ENCODE data around the gene PIGK.

PIGK gene

GRCh38 chr1:77120950-77121349 lies 98.3 kb downstream of the PIGK start:
- Mint-ChIP-seq H3K27ac (no peak overlapping the region), H3K4me1 (no peaks in the 10 kb centered on the region), H3K9me3 (no peaks in the 10 kb centered on the region), H3K4me3 (no peak overlapping the region), H3K36me3 (ENCODE audit: low read depth) (peaks cover 4% of the 10 kb centered on the region), H3K27me3 (ENCODE audit: low read depth, poor library complexity) (no peaks in the 10 kb centered on the region)
- no peak for TF ChIP-seq CTCF (IDR thresholded peaks at IDR 0.05)
- no peak for DNase-seq

GRCh38 chr1:77118712-77119111 lies 100.5 kb downstream of the PIGK start:
- no peak for TF ChIP-seq CTCF (IDR thresholded peaks at IDR 0.05)
- Mint-ChIP-seq H3K4me1 (no peaks in the 10 kb centered on the region), H3K9me3 (no peaks in the 10 kb centered on the region), H3K36me3 (ENCODE audit: low read depth) (peaks cover 4% of the 10 kb centered on the region), H3K4me3 (no peak overlapping the region), H3K27me3 (ENCODE audit: low read depth, poor library complexity) (no peaks in the 10 kb centered on the region), H3K27ac (no peak overlapping the region)
- no peak for DNase-seq

GRCh38 chr1:77104672-77105071 lies 114.6 kb downstream of the PIGK start:
- Mint-ChIP-seq H3K4me1 (no peaks in the 10 kb centered on the region), H3K27me3 (ENCODE audit: low read depth, poor library complexity) (no peaks in the 10 kb centered on the region), H3K36me3 (ENCODE audit: low read depth) (peaks cover 6% of the 10 kb centered on the region), H3K9me3 (peaks cover 8% of the 10 kb centered on the region), H3K4me3 (no peak overlapping the region), H3K27ac (peak overlapping the region; percentile 33)
- no peak for DNase-seq
- no peak for TF ChIP-seq CTCF (IDR thresholded peaks at IDR 0.05)

DNA sequence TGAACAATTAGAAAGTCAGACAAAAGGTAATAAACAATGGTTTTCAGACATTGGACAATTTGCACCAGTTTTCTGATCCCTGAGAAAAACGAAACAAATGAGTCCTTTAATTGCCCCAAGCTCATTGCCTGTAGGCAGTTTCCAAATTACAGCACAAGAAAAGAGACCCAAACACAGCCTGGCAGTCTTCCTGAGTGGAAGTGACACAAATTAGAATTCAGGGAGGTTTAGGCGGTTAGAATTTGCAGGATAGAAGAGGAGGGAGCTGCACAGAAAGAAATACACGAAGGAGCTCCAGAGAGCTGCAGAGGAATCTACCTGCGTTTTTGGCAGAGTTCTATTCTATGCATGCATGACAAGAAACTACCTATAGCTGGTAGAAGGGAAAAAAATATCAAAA lies 115.7 kb downstream of the PIGK start:
- Mint-ChIP-seq H3K27me3 (ENCODE audit: low read depth, poor library complexity) (no peaks in the 10 kb centered on the region), H3K36me3 (ENCODE audit: low read depth) (peaks cover 1% of the 10 kb centered on the region), H3K4me1 (no peaks in the 10 kb centered on the region), H3K9me3 (no peaks in the 10 kb centered on the region), H3K27ac (no peak overlapping the region), H3K4me3 (no peak overlapping the region)
- no peak for DNase-seq
- no peak for TF ChIP-seq CTCF (IDR thresholded peaks at IDR 0.05)

- no peaks in the 10 kb centered on the region for H3K36me3 Mint-ChIP-seq (ENCODE audit: low read depth)
- no peak for TF ChIP-seq CTCF (IDR thresholded peaks at IDR 0.05)
- H3K4me3 Mint-ChIP-seq = no peak overlapping the region
- H3K27me3 Mint-ChIP-seq (ENCODE audit: low read depth, poor library complexity) = peaks cover 3% of the 10 kb centered on the region
- no peaks in the 10 kb centered on the region for H3K9me3 Mint-ChIP-seq
- no peak overlapping the region for H3K27ac Mint-ChIP-seq
- DNase-seq = no peak
- H3K4me1 Mint-ChIP-seq = no peaks in the 10 kb centered on the region
Observed at GRCh38 chr1:77100875-77101274, 118.4 kb downstream of the PIGK start.

DNA sequence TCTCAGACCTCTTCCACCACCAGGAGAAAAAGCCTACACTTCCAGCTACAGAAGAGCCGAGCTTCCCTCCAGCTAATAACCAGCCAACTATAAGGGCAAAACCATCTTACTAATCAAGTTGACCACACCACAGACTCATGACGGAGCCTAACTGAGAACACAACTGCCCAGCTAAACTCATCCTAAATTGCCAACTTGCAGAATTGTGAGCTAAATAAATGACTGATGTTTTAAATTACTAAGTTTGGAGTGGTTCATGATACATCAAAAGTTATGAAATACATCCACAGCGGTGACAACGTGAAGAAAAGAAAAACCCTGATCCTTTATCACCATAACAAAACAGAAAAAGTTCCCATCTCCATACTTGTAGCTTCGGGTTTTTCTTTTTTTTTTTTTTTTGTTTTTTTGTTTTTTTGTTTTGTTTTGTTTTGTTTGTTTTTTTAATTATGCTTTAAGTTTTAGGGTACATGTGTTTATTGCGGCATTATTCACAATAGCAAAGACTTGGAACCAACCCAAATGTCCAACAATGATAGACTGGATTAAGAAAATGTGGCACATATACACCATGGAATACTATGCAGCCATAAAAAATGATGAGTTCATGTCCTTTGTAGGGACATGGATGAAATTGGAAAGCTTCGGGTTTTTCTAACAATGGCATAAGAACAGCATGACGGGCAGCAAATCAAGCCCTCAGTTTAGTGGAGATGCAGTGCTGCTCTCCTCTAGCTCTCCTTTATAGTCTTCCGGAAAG lies 122.6 kb downstream of the PIGK start:
- Mint-ChIP-seq H3K36me3 (ENCODE audit: low read depth) (no peaks in the 10 kb centered on the region), H3K9me3 (no peaks in the 10 kb centered on the region)

More for the DNA sequence above, 122.6 kb downstream of the PIGK start:
- Mint-ChIP-seq H3K4me1 (peaks cover 5% of the 10 kb centered on the region), H3K27ac (no peak overlapping the region), H3K27me3 (ENCODE audit: low read depth, poor library complexity) (peaks cover 3% of the 10 kb centered on the region), H3K4me3 (no peak overlapping the region)
- no peak for DNase-seq
- no peak for TF ChIP-seq CTCF (IDR thresholded peaks at IDR 0.05)

Measured in nephron progenitor cell (in vitro differentiated cells).